Activated CD8-positive, alpha-beta T cell treated with anti-CD3 and anti-CD28 coated beads for 36 hours (primary cell): Measurements from ENCODE around the gene SPOCK3. TPM values are rescaled to one million over a fixed set of nuclear protein-coding genes. Genes with fewer than 3 reads are reported as not detected.

Source experiments
- ATAC-seq: fragments of 200-7000 bp; cut with Tn5 transposase; one replicate; pipeline ENCODE4 v1.10.0; 2021; ENCODE audit warnings: mild to moderate bottlenecking, moderate library complexity
- CTCF ChIA-PET: fragments of 350-600 bp; sonication (Branson Sonifier 250); formaldehyde crosslinking; loops from one replicate; lab custom pipeline; 2021; ENCODE audit warnings: antibody characterized with exemption; lab: Charles Lee
- POLR2A ChIA-PET: fragments of 350-600 bp; sonication (Branson Sonifier 250); formaldehyde crosslinking; loops from one replicate; lab custom pipeline; 2021; ENCODE audit warnings: antibody characterized with exemption; lab: Charles Lee
- DNase-seq: peaks from one replicate; pipeline ENCODE4 v3.0.0-alpha.2; 2020
- H3K27ac Mint-ChIP-seq: one replicate; pipeline ENCODE4 v1.8.0; 2021; ENCODE audit warnings: mild to moderate bottlenecking, mixed read lengths
- H3K27me3 Mint-ChIP-seq: one replicate; pipeline ENCODE4 v1.8.0; 2021; ENCODE audit warnings: mixed read lengths
- H3K36me3 Mint-ChIP-seq: one replicate; pipeline ENCODE4 v1.8.0; 2021; ENCODE audit warnings: low read depth, mixed read lengths
- H3K4me1 Mint-ChIP-seq: one replicate; pipeline ENCODE4 v1.8.0; 2021; ENCODE audit warnings: low read depth, mixed read lengths
- H3K4me3 Mint-ChIP-seq: one replicate; pipeline ENCODE4 v1.8.0; 2021; ENCODE audit warnings: mild to moderate bottlenecking, moderate library complexity, mixed read lengths
- H3K9me3 Mint-ChIP-seq: one replicate; pipeline ENCODE4 v1.8.0; 2021; ENCODE audit warnings: mixed read lengths
- CTCF ChIP-seq: fragments of 200-600 bp; IDR thresholded peaks from one replicate; pipeline ENCODE4 v1.8.0; 2022; ENCODE audit warnings: antibody characterized with exemption, mild to moderate bottlenecking
- intact Hi-C: fragments of 100-400 bp; cut with micrococcal nuclease; formaldehyde crosslinking; loops from one replicate; pipeline ENCODE4 v1.10.0; 2022
- total RNA-seq, 2 experiments: library from RNA; stranded (reverse); gene quantifications; one replicate each; pipeline ENCODE4 v1.2.3, GENCODE V29; 2021

Gene SPOCK3
- total RNA-seq, 2 experiments from 2014 or later = not detected

DNA sequence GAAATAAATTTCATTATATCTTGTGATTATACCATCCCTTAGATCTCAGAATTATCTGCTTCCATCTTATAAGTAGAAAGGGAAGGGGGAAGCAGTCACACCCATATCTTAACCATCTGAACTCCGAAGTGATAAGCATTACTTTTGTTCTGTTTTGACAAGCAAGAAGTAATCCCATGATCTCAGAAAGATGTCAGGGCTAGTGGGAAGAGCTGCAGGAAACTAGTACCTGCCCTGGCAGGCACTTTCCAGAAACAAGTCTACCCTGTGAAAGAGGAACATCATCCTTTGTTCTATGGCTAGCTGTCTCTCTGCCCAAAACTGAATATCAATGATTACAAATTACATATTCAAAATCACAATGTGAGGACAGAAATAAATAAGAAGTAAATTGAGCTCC, 244.4 kb downstream of the SPOCK3 start:
- no peak for DNase-seq
- no peak for TF ChIP-seq CTCF
- H3K27ac Mint-ChIP-seq = no peak overlapping the region
- H3K27me3 Mint-ChIP-seq = no peaks in the 10 kb centered on the region
- CTCF ChIA-PET = no interaction called here
- no peak overlapping the region for H3K4me3 Mint-ChIP-seq
- ATAC-seq = no peak
- intact Hi-C loops = no loop called here
- POLR2A ChIA-PET = no interaction called here
- no peaks in the 10 kb centered on the region for H3K36me3 Mint-ChIP-seq
- H3K4me1 Mint-ChIP-seq = no peaks in the 10 kb centered on the region
- no peaks in the 10 kb centered on the region for H3K9me3 Mint-ChIP-seq

DNA sequence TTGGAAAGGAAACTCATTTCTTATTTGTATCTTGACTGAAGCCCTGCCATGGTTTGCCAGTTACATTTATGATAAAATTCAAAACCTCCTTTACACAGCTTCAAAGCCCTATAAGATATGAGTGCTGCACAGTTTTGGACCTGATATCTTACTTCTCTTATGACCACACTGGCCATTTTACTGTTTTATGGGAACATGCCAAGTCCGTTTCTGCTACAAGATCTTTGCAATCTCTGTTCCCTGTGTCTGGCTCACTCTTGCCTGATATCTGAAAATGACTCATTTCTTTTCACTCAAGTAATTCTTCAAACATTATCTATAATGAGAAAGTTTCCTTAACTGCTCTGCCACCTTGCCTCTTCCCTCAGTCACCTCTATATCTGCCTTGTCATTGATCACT, 247.3 kb downstream of the SPOCK3 start:
- POLR2A ChIA-PET = no interaction called here
- Mint-ChIP-seq H3K4me3 (no peak overlapping the region), H3K4me1 (no peaks in the 10 kb centered on the region), H3K27ac (no peak overlapping the region), H3K9me3 (no peaks in the 10 kb centered on the region), H3K27me3 (no peaks in the 10 kb centered on the region), H3K36me3 (no peaks in the 10 kb centered on the region)
- intact Hi-C loops = no loop called here
- ATAC-seq (no peak), DNase-seq (no peak)
- CTCF ChIA-PET = no interaction called here
- TF ChIP-seq CTCF = no peak

DNA sequence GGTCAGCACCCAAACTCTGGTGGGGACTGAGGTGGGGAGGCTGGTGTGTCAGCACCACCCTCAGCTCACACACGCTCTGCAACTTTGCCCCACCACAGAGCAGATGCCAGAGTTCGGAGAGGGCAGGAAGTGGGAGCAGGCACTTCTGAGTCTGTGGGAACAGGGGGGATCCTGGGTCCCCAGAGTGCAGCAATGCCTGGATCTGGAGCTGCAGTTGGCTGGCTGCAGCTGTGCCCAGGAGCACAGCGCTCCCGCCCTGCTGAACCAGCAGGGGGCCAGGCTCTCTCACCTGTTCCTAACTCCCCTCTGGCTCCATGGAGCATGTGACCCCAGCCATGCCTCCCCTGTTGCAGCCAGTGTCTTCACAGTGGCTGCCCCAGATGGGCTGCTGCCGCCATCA, 252.4 kb downstream of the SPOCK3 start:
- no peak for TF ChIP-seq CTCF

DNA sequence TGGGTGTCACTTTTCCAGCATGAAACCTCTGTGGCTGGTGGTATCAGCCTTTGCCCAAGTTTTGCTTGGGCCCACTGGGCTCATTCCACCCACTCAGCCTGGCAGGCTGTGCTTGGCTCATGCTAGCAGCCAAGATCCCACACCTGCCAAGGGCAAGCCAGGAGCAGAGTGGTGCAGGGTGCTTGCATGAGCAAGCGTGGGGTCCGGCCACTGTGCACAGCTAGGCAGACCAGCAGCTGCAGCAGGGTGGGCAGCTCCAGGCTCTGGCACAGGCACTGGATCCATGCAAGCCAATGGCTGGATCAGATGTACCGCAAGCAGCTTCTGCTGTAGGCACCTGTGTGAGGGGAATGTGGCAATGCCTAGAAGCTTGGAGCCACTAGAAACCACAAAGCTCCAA, 253.9 kb downstream of the SPOCK3 start:
- Mint-ChIP-seq H3K9me3 (no peaks in the 10 kb centered on the region), H3K27ac (no peak overlapping the region), H3K4me3 (no peak overlapping the region), H3K27me3 (no peaks in the 10 kb centered on the region), H3K4me1 (no peaks in the 10 kb centered on the region), H3K36me3 (no peaks in the 10 kb centered on the region)
- CTCF ChIA-PET = interaction anchor here (1.1 to 1.2 kb wide), 2 partner anchors 10 to 29 kb away, joined by 3 read pairs; no protein-coding TSS in a partner anchor
- POLR2A ChIA-PET = no interaction called here
- ATAC-seq (no peak), DNase-seq (no peak)
- TF ChIP-seq CTCF = no peak
- intact Hi-C loops = no loop called here

More for the DNA sequence above, 252.4 kb downstream of the SPOCK3 start:
- H3K9me3 Mint-ChIP-seq = no peaks in the 10 kb centered on the region
- H3K4me3 Mint-ChIP-seq = no peak overlapping the region
- POLR2A ChIA-PET = no interaction called here
- CTCF ChIA-PET = no interaction called here
- DNase-seq = no peak
- H3K4me1 Mint-ChIP-seq = no peaks in the 10 kb centered on the region
- no peak for ATAC-seq
- H3K36me3 Mint-ChIP-seq = no peaks in the 10 kb centered on the region
- intact Hi-C loops = no loop called here
- no peaks in the 10 kb centered on the region for H3K27me3 Mint-ChIP-seq
- H3K27ac Mint-ChIP-seq = no peak overlapping the region

DNA sequence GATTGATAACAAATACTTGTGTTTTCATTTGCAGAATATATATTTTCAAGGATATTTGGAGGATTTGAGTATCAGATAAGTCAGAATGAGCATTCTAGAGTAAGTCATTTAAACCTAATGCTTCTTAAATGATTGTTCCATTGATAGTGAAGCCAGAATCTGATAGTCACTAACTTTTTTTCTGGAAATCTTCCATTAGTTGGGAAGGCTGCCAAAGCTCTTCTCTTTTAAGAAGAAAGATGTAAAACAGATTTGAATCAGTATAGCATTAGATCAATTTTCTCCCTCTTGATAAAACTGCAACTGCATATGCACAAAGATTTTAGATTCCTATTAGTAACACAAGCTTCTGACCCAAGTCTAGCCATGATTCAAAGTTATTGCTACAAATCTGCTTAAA, 256.7 kb downstream of the SPOCK3 start:
- TF ChIP-seq CTCF = no peak
- Mint-ChIP-seq H3K36me3 (no peaks in the 10 kb centered on the region), H3K27ac (no peak overlapping the region), H3K27me3 (no peaks in the 10 kb centered on the region), H3K4me1 (no peaks in the 10 kb centered on the region), H3K4me3 (no peak overlapping the region), H3K9me3 (no peaks in the 10 kb centered on the region)
- intact Hi-C loops = no loop called here
- ATAC-seq = no peak
- POLR2A ChIA-PET = no interaction called here
- DNase-seq = no peak
- CTCF ChIA-PET = no interaction called here
